ENCODE results near the gene LIFR. TPM values are rescaled to one million over a fixed set of nuclear protein-coding genes. Genes with fewer than 3 reads are reported as not detected.
A peak's percentile ranks its signal among the peaks of the same experiment; 100 is the strongest.
"Not testable (repeated sequence)": the region's sequence is repeated elsewhere in the genome, so short reads cannot be mapped to it uniquely, and the experiment has no call there.

LIFR gene
- total RNA-seq, 1 experiment from 2014 or later: 0.98 TPM

- in situ Hi-C loops (cut with HindIII; ENCODE audit: low sequenced_read_pairs): no loop called here
These were observed 22.9 kb downstream of the LIFR start for GRCh38 chr5:38533286-38534155.

GRCh38 chr5:38532165-38532669 is 24.2 kb downstream of the LIFR start:
- peak; percentile 57 for DNase-seq (ENCODE audit: low spot score)
- in situ Hi-C loops (cut with HindIII; ENCODE audit: low sequenced_read_pairs): no loop called here

More at GRCh38 chr5:38533286-38534155, 22.9 kb downstream of the LIFR start:
- DNase-seq (ENCODE audit: low spot score): no peak

- DNase-seq (ENCODE audit: low spot score): no peak
- in situ Hi-C loops (cut with HindIII; ENCODE audit: low sequenced_read_pairs): no loop called here
These were observed 24.9 kb downstream of the LIFR start for GRCh38 chr5:38531518-38531917.

- in situ Hi-C loops (cut with HindIII; ENCODE audit: low sequenced_read_pairs): no loop called here
- DNase-seq (ENCODE audit: low spot score): no peak
These were observed 26.3 kb downstream of the LIFR start for GRCh38 chr5:38529955-38530646.

- DNase-seq (ENCODE audit: low spot score): no peak
- in situ Hi-C loops (cut with HindIII; ENCODE audit: low sequenced_read_pairs): no loop called here
These were observed 28.2 kb downstream of the LIFR start for GRCh38 chr5:38528162-38528703.

GRCh38 chr5:38527475-38527874 is 29.0 kb downstream of the LIFR start:
- DNase-seq (ENCODE audit: low spot score): no peak
- in situ Hi-C loops (cut with HindIII; ENCODE audit: low sequenced_read_pairs): no loop called here

- in situ Hi-C loops (cut with HindIII; ENCODE audit: low sequenced_read_pairs): no loop called here
These were observed 32.4 kb downstream of the LIFR start for GRCh38 chr5:38524022-38524421.

GRCh38 chr5:38519476-38519875 is 37.0 kb downstream of the LIFR start:
- in situ Hi-C loops (cut with HindIII; ENCODE audit: low sequenced_read_pairs): no loop called here

More at GRCh38 chr5:38524022-38524421, 32.4 kb downstream of the LIFR start:
- DNase-seq (ENCODE audit: low spot score): no peak

GRCh38 chr5:38518341-38518740 is 38.1 kb downstream of the LIFR start:
- DNase-seq (ENCODE audit: low spot score): no peak
- in situ Hi-C loops (cut with HindIII; ENCODE audit: low sequenced_read_pairs): no loop called here

More at GRCh38 chr5:38519476-38519875, 37.0 kb downstream of the LIFR start:
- DNase-seq (ENCODE audit: low spot score): no peak

- in situ Hi-C loops (cut with HindIII; ENCODE audit: low sequenced_read_pairs); DNase-seq (ENCODE audit: low spot score): not testable (repeated sequence)
These were observed 39.8 kb downstream of the LIFR start for GRCh38 chr5:38516649-38517048.

GRCh38 chr5:38515646-38516045 is 40.8 kb downstream of the LIFR start:
- in situ Hi-C loops (cut with HindIII; ENCODE audit: low sequenced_read_pairs): no loop called here
- no peak for DNase-seq (ENCODE audit: low spot score)

GRCh38 chr5:38515092-38515491 is 41.4 kb downstream of the LIFR start:
- in situ Hi-C loops (cut with HindIII; ENCODE audit: low sequenced_read_pairs): no loop called here
- DNase-seq (ENCODE audit: low spot score): no peak

- in situ Hi-C loops (cut with HindIII; ENCODE audit: low sequenced_read_pairs): no loop called here
- DNase-seq (ENCODE audit: low spot score): no peak
These were observed 47.3 kb downstream of the LIFR start for GRCh38 chr5:38509185-38509584.

- DNase-seq (ENCODE audit: low spot score): no peak
- in situ Hi-C loops (cut with HindIII; ENCODE audit: low sequenced_read_pairs): no loop called here
These were observed 50.1 kb downstream of the LIFR start for GRCh38 chr5:38506302-38506701.

- in situ Hi-C loops (cut with HindIII; ENCODE audit: low sequenced_read_pairs): no loop called here
- DNase-seq (ENCODE audit: low spot score): no peak
These were observed 55.7 kb downstream of the LIFR start for GRCh38 chr5:38500573-38501260.

GRCh38 chr5:38497946-38498345 is 58.5 kb downstream of the LIFR start:
- DNase-seq (ENCODE audit: low spot score): no peak
- in situ Hi-C loops (cut with HindIII; ENCODE audit: low sequenced_read_pairs): no loop called here

- no peak for DNase-seq (ENCODE audit: low spot score)
- in situ Hi-C loops (cut with HindIII; ENCODE audit: low sequenced_read_pairs): no loop called here
These were observed 61.7 kb downstream of the LIFR start for GRCh38 chr5:38494763-38495162.

GRCh38 chr5:38494175-38494574 is 62.3 kb downstream of the LIFR start:
- in situ Hi-C loops (cut with HindIII; ENCODE audit: low sequenced_read_pairs): no loop called here
- no peak for DNase-seq (ENCODE audit: low spot score)

- DNase-seq (ENCODE audit: low spot score): no peak
- in situ Hi-C loops (cut with HindIII; ENCODE audit: low sequenced_read_pairs): no loop called here
These were observed 72.5 kb downstream of the LIFR start for GRCh38 chr5:38483805-38484398.
